ENCODE results near the gene NMT1.

Gene NMT1

DNA sequence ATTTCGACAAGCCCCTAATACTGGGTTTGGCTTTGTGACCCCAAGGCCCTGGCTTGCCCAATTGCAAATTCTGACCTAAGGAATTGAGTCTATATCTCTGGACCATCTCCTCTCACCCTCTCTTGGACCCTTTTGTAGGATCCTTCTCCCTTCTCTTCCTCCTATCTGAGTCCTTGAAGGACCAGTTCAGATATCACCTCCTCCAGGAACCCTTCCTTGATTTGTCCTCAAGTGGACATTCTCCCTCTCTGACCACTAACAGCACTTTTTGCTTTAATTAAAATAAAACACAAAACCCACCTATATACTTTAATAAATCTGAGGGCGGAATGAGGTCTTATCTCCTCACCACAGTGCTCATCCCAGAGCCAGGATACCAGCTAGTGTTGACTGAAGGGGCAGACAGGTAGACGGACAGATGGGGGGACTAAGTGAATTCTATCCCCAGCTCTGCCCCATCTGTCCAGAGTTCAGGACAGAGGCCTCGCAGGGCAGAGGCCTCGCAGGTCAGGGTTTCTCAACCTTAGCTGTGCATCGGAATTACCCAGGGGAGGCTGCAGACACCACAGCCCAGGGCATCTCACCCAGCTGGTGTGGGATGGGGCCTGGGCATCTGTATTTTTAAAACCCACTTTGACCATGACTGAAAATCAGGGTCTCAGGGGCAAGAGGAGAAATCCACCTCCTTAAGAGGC lies 62.1 kb downstream of the NMT1 start:
- TF ChIP-seq, protein P1, sequence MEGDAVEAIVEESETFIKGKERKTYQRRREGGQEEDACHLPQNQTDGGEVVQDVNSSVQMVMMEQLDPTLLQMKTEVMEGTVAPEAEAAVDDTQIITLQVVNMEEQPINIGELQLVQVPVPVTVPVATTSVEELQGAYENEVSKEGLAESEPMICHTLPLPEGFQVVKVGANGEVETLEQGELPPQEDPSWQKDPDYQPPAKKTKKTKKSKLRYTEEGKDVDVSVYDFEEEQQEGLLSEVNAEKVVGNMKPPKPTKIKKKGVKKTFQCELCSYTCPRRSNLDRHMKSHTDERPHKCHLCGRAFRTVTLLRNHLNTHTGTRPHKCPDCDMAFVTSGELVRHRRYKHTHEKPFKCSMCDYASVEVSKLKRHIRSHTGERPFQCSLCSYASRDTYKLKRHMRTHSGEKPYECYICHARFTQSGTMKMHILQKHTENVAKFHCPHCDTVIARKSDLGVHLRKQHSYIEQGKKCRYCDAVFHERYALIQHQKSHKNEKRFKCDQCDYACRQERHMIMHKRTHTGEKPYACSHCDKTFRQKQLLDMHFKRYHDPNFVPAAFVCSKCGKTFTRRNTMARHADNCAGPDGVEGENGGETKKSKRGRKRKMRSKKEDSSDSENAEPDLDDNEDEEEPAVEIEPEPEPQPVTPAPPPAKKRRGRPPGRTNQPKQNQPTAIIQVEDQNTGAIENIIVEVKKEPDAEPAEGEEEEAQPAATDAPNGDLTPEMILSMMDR (IDR thresholded peaks at IDR 0.05): no peak

DNA sequence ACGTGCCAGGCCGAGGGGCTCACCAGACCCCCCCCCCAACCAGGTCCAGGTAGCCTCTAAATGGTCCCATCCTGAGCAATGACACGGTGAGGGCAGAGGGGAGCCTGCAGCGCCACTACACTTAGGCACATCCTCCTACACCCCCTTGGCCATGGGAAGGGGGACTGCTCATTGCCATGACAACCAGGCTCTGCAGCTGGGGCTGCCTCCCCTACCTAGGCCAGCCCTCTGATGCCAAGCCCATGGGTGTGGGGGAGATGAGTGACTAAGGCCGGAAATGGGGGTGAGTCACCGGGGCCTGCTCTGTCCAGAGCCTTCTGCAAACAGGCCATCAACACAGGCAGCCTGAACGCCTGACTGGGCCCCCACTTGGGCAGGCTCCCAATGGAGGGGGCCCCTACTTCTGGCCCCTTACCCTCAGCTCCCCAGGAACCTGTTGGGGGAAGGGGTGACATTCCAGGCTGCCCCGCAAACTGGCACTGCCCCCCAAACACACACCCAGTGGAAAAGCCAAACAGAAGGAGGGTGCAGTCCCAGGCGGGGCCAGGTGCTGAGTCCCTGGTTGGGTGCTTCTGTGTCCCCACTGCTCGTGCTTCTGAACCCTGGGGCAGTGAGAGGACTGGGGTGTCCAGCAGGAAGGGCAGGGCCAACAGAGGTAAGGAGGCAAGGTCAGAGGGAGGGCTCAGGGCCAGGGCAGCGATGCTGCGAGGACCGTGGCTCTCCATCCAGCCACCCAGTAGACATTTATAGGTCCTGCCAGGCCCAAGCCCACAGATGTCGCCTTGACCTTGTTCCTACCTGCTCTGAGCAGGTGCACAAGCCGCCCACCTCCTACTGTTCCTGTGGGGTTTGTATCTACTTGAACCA lies 63.0 kb downstream of the NMT1 start:
- TF ChIP-seq, protein P1 (IDR thresholded peaks at IDR 0.05): no peak

DNA sequence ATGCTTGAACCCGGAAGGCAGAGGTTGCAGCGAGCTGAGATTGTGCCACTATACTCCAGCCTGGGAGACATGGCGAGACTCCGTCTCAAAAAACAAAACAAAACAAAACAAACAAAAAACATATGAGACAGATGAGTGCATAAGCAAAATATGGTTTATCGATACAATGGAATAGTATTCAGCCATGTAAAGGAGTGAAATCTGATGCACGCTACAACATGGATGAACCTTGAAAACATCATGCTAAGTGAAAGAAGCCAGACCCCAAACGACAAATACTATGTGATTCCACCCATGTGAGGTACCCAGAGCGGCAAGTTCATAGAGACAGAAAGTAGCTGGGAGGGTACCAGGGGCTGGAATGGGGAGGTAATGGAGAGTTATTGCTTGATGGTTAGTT lies 64.4 kb downstream of the NMT1 start:
- TF ChIP-seq, protein P1 (IDR thresholded peaks at IDR 0.05): no peak

DNA sequence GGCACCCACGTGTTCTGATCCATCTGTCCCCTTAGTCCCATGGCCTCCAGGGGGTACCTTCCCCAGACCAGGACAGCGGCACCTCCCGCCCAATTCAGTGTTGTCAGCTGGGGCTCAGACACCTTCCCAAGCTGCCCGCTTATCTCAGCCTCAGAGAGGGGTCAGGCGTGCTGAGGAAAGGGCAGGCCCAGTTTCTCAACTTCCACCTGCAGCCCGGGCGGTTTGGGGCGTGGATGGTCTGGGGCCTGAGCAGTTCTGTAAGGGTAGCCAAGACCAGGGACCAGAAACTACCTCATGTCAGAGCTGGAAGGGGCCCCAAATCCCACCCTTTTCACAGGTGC lies 66.1 kb downstream of the NMT1 start:
- TF ChIP-seq, protein P1 (IDR thresholded peaks at IDR 0.05): no peak

DNA sequence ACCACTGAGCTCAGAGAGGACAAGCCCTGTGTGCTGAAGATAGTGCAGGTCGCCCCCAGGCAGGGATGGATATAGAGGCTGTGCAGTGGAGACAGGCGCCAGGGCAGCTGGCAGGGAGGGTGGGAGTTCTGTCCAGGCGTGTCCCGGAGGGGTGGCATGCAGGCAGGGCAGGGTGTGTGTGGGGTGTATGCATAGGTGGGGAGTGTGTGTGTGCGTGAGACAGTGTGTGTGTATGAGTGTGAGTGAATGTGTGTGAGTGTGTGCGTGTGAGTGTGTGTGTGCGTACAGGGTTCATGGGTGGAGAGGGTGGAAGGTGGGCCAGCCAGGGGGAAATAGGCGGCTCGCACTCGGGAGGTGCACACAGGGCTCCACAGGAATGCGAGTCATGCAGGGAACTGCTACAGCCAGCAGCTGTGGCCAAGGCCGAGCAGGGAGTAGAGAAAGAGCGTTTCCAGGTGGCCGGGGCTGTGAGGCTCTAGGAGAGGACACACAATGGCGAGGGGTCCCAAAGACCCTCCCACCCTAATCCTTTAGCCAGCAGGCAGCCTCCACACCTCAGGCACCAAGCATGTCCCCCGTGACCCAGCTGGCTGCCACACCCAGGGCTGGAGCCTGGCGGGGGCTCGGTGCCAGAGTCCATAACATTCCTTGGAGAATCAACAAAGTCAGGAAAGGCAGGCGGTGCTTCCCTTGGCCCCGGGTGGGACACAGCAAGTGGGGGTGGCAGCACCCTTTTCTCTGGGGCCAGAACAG lies 66.6 kb downstream of the NMT1 start:
- TF ChIP-seq, protein P1 (IDR thresholded peaks at IDR 0.05): no peak

DNA sequence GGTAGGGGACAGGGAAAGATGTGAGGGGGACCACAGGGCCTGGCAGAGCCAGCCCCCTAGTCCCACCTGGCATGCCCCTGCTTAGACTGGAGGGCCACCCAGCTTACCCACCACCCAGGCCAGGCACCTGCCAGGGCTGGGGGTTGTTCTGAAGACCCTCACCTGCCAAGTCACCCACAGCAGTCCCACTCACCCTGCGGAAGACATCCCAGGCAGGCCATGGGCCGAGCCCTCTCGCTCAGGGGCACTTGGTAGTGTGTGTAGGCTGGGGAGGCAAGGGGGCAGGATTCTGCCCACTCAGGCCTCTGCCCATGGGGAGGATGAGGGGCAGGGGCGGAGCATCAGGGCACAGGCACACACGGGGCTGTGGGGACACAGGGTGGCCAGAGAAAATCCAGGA lies 67.2 kb downstream of the NMT1 start:
- TF ChIP-seq, protein P1 (IDR thresholded peaks at IDR 0.05): no peak

DNA sequence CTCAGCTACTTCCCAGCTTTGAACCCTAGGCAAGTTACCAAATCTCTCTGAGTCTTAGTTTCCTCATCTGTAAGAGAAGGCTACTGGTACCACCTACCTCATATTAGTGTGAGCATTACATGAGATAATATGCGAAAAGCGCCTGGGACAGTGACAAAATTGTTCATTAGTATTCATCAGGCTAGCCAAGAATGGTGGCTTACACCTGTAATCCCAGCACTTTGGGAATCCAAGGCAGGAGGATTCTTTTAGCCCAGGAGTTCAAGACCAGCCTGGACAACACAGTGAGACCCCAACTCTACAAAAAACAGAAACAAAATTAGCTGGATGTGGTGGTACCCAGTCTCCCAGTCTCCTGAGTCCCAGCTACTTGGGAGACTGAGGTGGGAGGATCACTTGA lies 67.9 kb downstream of the NMT1 start:
- TF ChIP-seq, protein P1 (IDR thresholded peaks at IDR 0.05): no peak

Data from LNCAP (cell line).